Measurements from ENCODE around the gene PKP1. TPM values are rescaled to one million over a fixed set of nuclear protein-coding genes. Genes with fewer than 3 reads are reported as not detected.

PKP1 gene
- total and polyA plus RNA-seq, 2 experiments from 2014 or later = 0.19 to 0.83 TPM

DNA sequence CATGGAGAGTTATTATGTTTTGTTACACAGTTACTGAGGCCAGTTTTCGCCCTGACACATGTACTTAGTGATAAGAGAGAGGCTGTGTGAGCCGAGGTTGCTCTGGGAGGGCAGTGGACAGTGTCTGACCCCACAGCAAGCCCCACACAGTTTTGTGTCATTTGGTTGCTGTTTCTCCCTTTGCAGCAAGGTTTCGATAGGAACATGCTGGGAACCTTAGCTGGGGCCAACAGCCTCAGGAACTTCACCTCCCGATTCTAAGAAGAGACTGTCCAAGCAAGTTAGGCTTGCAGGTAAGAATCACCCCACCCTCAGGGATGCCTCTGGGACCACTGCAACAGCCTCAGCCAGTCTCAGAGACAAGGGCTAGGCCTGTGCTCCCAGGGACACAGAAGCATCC is 45.3 kb downstream of the PKP1 start:
- H3K36me3 Mint-ChIP-seq (ENCODE audit: low read depth) = no peaks in the 10 kb centered on the region; the same call in 2 of the 3 replicates

More for the DNA sequence above, 45.3 kb downstream of the PKP1 start:
- TF ChIP-seq ZNF331 (CRISPR knock-in tag; IDR thresholded peaks at IDR 0.05; ENCODE audit: low read depth) (no peak), ZNF114 (CRISPR knock-in tag; IDR thresholded peaks at IDR 0.05) (no peak), CREB1 (CRISPR knock-in tag; IDR thresholded peaks at IDR 0.05; ENCODE audit: low read depth) (no peak), EZH2 (IDR thresholded peaks at IDR 0.05; ENCODE audit: low read depth, unreplicated experiment) (no peak), CTCF (conservative IDR thresholded peaks at IDR 0.05; ENCODE audit: low read depth in 2 of 2) (no peak), NANOG (IDR thresholded peaks at IDR 0.05; ENCODE audit: borderline replicate concordance) (no peak), ZNF462 (CRISPR knock-in tag; IDR thresholded peaks at IDR 0.05) (no peak), STAT1 (IDR thresholded peaks at IDR 0.05; ENCODE audit: unreplicated experiment) (no peak), JUNB (IDR thresholded peaks at IDR 0.05; ENCODE audit: unreplicated experiment) (no peak), POLR2AphosphoS5 (IDR thresholded peaks at IDR 0.05; ENCODE audit: low read depth) (no peak), EZH2phosphoT487 (IDR thresholded peaks at IDR 0.05; ENCODE audit: unreplicated experiment) (no peak), REST (IDR thresholded peaks at IDR 0.05; ENCODE audit: unreplicated experiment) (no peak)
- TF ChIP-seq, protein P1, sequence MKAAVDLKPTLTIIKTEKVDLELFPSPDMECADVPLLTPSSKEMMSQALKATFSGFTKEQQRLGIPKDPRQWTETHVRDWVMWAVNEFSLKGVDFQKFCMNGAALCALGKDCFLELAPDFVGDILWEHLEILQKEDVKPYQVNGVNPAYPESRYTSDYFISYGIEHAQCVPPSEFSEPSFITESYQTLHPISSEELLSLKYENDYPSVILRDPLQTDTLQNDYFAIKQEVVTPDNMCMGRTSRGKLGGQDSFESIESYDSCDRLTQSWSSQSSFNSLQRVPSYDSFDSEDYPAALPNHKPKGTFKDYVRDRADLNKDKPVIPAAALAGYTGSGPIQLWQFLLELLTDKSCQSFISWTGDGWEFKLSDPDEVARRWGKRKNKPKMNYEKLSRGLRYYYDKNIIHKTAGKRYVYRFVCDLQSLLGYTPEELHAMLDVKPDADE (IDR thresholded peaks at IDR 0.05) = no peak
- no peaks in the 10 kb centered on the region for H3F3A ChIP-seq (replicated peaks; ENCODE audit: low read depth)
- no peaks in the 10 kb centered on the region for H3K4me1 ChIP-seq (ENCODE audit: insufficient read depth)
- Mint-ChIP-seq H3K27ac (no peak overlapping the region), H3K9me3 (no peaks in the 10 kb centered on the region), H3K4me3 (no peak overlapping the region), H3K4me1 (no peaks in the 10 kb centered on the region), H3K27me3 (ENCODE audit: insufficient read depth, low read depth, poor library complexity) (peaks cover 11% of the 10 kb centered on the region)
- H3K27ac ChIP-seq (ENCODE audit: low read depth) = no peak overlapping the region
- H3K9me2 ChIP-seq (ENCODE audit: insufficient read depth) = no peaks in the 10 kb centered on the region
- H2AFZ ChIP-seq = no peak overlapping the region
- no peaks in the 10 kb centered on the region for H3K79me2 ChIP-seq (replicated peaks; ENCODE audit: insufficient read depth)
- no peak overlapping the region for H3K4me2 ChIP-seq
- no peak for ATAC-seq
- DNase-seq (ENCODE audit: low spot score) = no peak
- H4K20me1 ChIP-seq (replicated peaks; ENCODE audit: insufficient read depth) = no peaks in the 10 kb centered on the region
- H3K36me3 ChIP-seq (ENCODE audit: insufficient read depth) = no peaks in the 10 kb centered on the region
- H3K4me3 ChIP-seq = no peak overlapping the region
- H3K27me3 ChIP-seq (ENCODE audit: insufficient read depth) = no peaks in the 10 kb centered on the region
